GM21529 (cell line): Measurements from ENCODE around the gene SST.

Experiments used
- ATAC-seq: cut with Tn5 transposase; IDR thresholded peaks from one replicate; pipeline ENCODE4 v1.9.1; 2021; ENCODE audit not compliant: unreplicated experiment

SST gene

DNA sequence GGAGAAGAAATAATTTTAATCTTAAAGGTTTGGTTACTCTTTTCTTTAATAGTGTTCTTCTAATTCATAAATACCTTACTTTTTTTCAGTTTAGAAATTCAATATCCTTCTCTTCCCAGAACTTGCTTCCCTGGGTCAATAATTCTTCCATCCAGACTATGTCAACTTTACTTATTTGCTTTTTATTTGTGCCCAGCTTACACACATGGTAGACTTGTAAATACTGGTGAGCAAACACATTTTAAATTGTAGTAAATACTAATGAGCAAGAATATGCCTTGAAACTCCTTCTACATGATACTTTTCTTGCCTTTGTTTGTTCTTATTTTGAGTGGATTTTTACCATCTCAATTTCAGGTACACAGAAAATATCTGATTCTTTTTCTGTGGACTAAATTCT is 33.7 kb downstream of the SST start:
- no peak for ATAC-seq

DNA sequence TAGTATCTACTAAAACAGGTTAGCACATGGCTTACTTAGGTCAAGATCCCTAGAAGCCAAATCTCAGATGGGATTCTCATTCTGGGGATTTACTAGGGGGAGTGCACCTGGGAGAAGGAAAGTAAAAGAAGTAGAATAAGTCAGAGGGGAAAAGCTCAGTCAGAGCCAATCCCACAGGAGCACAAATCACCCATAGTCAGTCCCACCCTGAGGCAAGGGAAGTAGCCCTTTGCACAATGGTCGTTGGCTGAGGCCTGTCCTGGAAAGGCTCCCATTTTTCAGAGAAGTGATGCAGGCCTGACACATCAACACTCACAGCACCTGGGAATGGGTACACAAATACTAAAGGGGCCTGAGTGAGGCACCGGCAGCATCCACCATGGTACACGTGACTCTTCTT is 39.8 kb downstream of the SST start:
- ATAC-seq = no peak

- no peak for ATAC-seq
Observed at GRCh38 chr3:187629711-187630110, 40.5 kb downstream of the SST start.

DNA sequence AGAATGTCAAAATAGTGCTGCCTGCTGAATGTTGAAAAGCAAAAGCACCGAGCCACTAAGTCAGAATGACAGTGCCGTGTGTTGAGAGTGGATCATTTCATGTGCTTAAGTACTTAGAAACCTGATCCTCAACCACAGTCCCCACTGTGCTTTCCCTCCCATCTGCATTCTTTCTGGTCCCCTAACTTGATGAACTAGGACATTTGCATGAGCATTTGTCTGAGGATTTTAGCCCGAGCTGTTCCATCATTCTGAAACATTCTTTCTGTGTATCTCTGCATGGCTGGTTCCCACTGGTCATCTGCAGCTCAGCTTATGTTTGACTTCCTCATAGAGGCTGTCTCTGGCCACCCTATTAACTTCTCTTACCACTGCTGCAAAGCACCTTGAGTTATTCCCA is 42.0 kb downstream of the SST start:
- ATAC-seq = no peak

- ATAC-seq = no peak
Observed at GRCh38 chr3:187626581-187626980, 43.6 kb downstream of the SST start.

DNA sequence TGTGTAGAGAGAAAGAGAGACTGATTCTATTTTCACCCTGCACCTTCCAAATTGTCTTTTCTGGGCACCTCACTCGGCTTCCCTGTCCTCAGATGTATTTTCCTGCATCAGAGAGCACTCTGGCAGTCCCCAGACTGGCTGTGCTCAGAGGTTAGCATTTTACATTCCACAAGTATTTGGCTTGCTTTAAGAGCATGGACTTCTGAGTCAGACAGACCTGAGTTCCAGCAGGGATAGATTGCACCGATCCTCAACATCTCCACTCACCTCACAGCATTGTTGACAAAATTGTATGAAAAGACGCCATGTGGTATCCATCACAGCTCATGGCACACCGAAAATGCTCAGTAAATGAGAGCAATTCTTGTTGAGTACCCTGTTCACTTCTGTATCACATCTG is 45.6 kb downstream of the SST start:
- ATAC-seq = no peak

DNA sequence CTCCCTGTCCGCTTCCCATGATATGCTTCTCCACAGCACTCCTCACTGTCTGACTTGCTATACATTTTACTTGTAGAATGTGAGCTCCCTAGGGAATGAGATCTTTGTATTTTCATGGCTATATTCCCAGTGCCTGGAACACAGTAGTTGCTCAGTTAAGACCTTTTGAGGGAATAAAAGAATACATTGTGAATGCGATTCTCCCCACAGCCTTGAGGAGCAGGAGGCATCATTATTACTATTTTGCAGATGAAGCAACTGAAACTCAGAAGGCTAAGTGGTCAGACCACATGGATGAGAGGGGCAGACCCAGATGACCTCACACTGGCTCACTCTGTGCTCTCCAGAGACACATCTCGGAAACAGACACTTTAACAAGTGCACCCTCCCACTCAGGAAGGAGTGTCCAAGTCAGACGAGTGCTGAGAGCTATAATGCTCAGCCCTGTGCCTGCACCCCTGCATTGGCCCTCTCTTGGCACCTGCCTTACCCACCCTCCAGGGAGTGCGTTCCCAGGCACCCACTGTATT is 46.8 kb downstream of the SST start:
- no peak for ATAC-seq

GRCh38 chr3:187621881-187622280 is 48.3 kb downstream of the SST start:
- no peak for ATAC-seq

DNA sequence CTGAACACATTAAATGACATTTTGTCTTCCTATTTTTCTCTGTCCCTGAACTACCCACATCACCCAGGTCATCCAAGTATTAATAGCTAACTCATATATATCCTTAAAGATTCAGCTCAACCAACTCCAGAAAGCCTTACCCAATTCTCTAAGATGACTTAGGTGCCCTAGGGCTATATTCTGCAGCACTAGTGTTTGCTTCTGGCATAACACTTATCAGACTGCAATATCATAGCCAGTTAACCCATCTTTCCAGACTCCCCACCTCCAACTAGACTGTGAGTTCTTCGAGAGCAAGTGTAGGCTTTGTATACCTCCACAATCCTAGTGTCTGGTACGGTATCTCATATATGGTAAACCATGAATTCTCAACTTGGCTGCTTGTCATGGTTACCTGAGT is 50.7 kb downstream of the SST start:
- ATAC-seq = no peak
